H9 (cell line): ENCODE measurements around the gene RHOH. TPM values are rescaled to one million over a fixed set of nuclear protein-coding genes. Genes with fewer than 3 reads are reported as not detected.

Experiments used
- DNase-seq: peaks from one replicate; pipeline ENCODE4 v3.0.0-alpha.2; 2017
- H2AFZ ChIP-seq: one replicate; pipeline ENCODE4 v1.6.1; 2013; ENCODE audit warnings: mild to moderate bottlenecking, low read length, control low read depth, moderate library complexity
- H2AK5ac ChIP-seq: 2 replicates; pipeline ENCODE4 v1.6.1; 2013; ENCODE audit warnings: low read length, control low read depth, mixed read lengths; ENCODE audit not compliant: insufficient read length
- H2BK120ac ChIP-seq: one replicate; pipeline ENCODE4 v1.6.1; 2013; ENCODE audit warnings: low read depth, mild to moderate bottlenecking, low read length, control low read depth, inconsistent platforms; ENCODE audit not compliant: poor library complexity, severe bottlenecking
- H2BK12ac ChIP-seq: 2 replicates; pipeline ENCODE4 v1.6.1; 2013; ENCODE audit warnings: low read length, control low read depth, mixed read lengths, low read depth; ENCODE audit not compliant: insufficient read length
- H2BK15ac ChIP-seq: 2 replicates; pipeline ENCODE4 v1.6.1; 2013; ENCODE audit warnings: low read depth, low read length, control low read depth
- H2BK20ac ChIP-seq: one replicate; pipeline ENCODE4 v1.6.1; 2013; ENCODE audit warnings: low read depth, mild to moderate bottlenecking, low read length, control low read depth, inconsistent platforms; ENCODE audit not compliant: poor library complexity, severe bottlenecking
- H2BK5ac ChIP-seq: 2 replicates; pipeline ENCODE4 v1.6.1; 2013; ENCODE audit warnings: low read length, control low read depth, mixed read lengths; ENCODE audit not compliant: insufficient read length
- H3K14ac ChIP-seq: 2 replicates; pipeline ENCODE4 v1.6.1; 2013; ENCODE audit warnings: low read length, control low read depth; ENCODE audit not compliant: insufficient read depth
- H3K18ac ChIP-seq: 2 replicates; pipeline ENCODE4 v1.6.1; 2013; ENCODE audit warnings: low read depth, mild to moderate bottlenecking, mixed read lengths, low read length, control low read depth; ENCODE audit not compliant: insufficient read length
- H3K23ac ChIP-seq: 2 replicates; pipeline ENCODE4 v1.6.1; 2013; ENCODE audit warnings: low read length, control low read depth, mixed read lengths, low read depth; ENCODE audit not compliant: insufficient read length
- H3K23me2 ChIP-seq: 2 replicates; pipeline ENCODE4 v1.6.1; 2013; ENCODE audit warnings: low read depth, mild to moderate bottlenecking, mixed read lengths, low read length, control low read depth; ENCODE audit not compliant: insufficient read length, poor library complexity, severe bottlenecking
- H3K27ac ChIP-seq: 2 replicates; pipeline ENCODE4 v1.5.1; 2013; ENCODE audit warnings: low read length, control low read depth, mixed read lengths, low read depth; ENCODE audit not compliant: insufficient read length
- H3K27me3 ChIP-seq: 2 replicates; pipeline ENCODE4 v1.6.1; 2013; ENCODE audit warnings: low read length, control low read depth, inconsistent platforms; ENCODE audit not compliant: insufficient read depth
- H3K4ac ChIP-seq: 2 replicates; pipeline ENCODE4 v1.6.1; 2013; ENCODE audit warnings: low read depth, mild to moderate bottlenecking, control low read depth, inconsistent platforms, low read length, moderate library complexity
- H3K4me1 ChIP-seq: 2 replicates; pipeline ENCODE4 v1.6.1; 2013; ENCODE audit warnings: low read length, control low read depth, inconsistent platforms; ENCODE audit not compliant: insufficient read depth
- H3K4me2 ChIP-seq: 2 replicates; pipeline ENCODE4 v1.6.1; 2013; ENCODE audit warnings: low read length, control low read depth, mixed read lengths; ENCODE audit not compliant: insufficient read length, insufficient read depth
- H3K56ac ChIP-seq: 2 replicates; pipeline ENCODE4 v1.6.1; 2013; ENCODE audit warnings: low read depth, mild to moderate bottlenecking, mixed read lengths, low read length, control low read depth; ENCODE audit not compliant: insufficient read length
- H3K79me1 ChIP-seq: 2 replicates; pipeline ENCODE4 v1.6.1; 2013; ENCODE audit warnings: low read depth, mild to moderate bottlenecking, moderate library complexity, low read length, control low read depth, inconsistent platforms; ENCODE audit not compliant: insufficient read depth, poor library complexity, severe bottlenecking
- H3K79me2 ChIP-seq: 2 replicates; pipeline ENCODE4 v1.6.1; 2013; ENCODE audit warnings: low read length, control low read depth, inconsistent platforms; ENCODE audit not compliant: insufficient read depth
- H3K9ac ChIP-seq: 2 replicates; pipeline ENCODE4 v1.6.1; 2013; ENCODE audit warnings: low read length, control low read depth, mixed read lengths; ENCODE audit not compliant: insufficient read length; ENCODE audit errors: extremely low read depth
- H3K9me3 ChIP-seq: one replicate; pipeline ENCODE4 v1.6.1; 2013; ENCODE audit warnings: low read depth, low read length, inconsistent platforms; ENCODE audit not compliant: control insufficient read depth
- H3T11ph ChIP-seq: one replicate; pipeline ENCODE4 v1.6.1; 2013; ENCODE audit warnings: mild to moderate bottlenecking, low read length, control low read depth, inconsistent platforms
- H4K20me1 ChIP-seq: one replicate; pipeline ENCODE4 v1.6.1; 2013; ENCODE audit not compliant: control insufficient read depth, insufficient read length, insufficient read depth
- H4K5ac ChIP-seq: 2 replicates; pipeline ENCODE4 v1.6.1; 2013; ENCODE audit warnings: low read depth, mild to moderate bottlenecking, mixed read lengths, low read length, control low read depth; ENCODE audit not compliant: insufficient read length
- H4K8ac ChIP-seq: replicated peaks from 2 replicates; pipeline ENCODE4 v1.6.1; 2013; ENCODE audit warnings: low read length, control low read depth, mixed read lengths, low read depth; ENCODE audit not compliant: insufficient read length
- H4K91ac ChIP-seq: 2 replicates; pipeline ENCODE4 v1.6.1; 2013; ENCODE audit warnings: low read depth, mild to moderate bottlenecking, moderate library complexity, mixed read lengths, low read length, control low read depth; ENCODE audit not compliant: insufficient read length
- H3K27ac Mint-ChIP-seq, 3 experiments: 2 replicates in 2 of 3; 3 replicates in 1 of 3; pipeline ENCODE4 v1.8.0; 2020 to 2021; ENCODE audit warnings: mixed read lengths in 3 of 3, mild to moderate bottlenecking in 1 of 3, moderate library complexity in 1 of 3
- H3K27me3 Mint-ChIP-seq: 2 replicates; pipeline ENCODE4 v1.8.0; 2021; ENCODE audit warnings: low read depth, mild to moderate bottlenecking, moderate library complexity, mixed read lengths
- H3K36me3 Mint-ChIP-seq, 3 experiments: 2 replicates in 2 of 3; 3 replicates in 1 of 3; pipeline ENCODE4 v1.8.0; 2020 to 2021; ENCODE audit warnings: low read depth in 3 of 3, mixed read lengths in 3 of 3; ENCODE audit not compliant: insufficient read depth in 1 of 3
- H3K4me1 Mint-ChIP-seq, 2 experiments: 2 replicates each; pipeline ENCODE4 v1.8.0; 2020; ENCODE audit warnings: mixed read lengths in 2 of 2
- H3K4me3 Mint-ChIP-seq, 2 experiments: 2 replicates in 1 of 2; 3 replicates in 1 of 2; pipeline ENCODE4 v1.8.0; 2020 to 2021; ENCODE audit warnings: mild to moderate bottlenecking in 2 of 2, mixed read lengths in 2 of 2, moderate library complexity in 1 of 2
- H3K9me3 Mint-ChIP-seq, 2 experiments: 2 replicates in 1 of 2; 3 replicates in 1 of 2; pipeline ENCODE4 v1.8.0; 2020; ENCODE audit warnings: mild to moderate bottlenecking in 2 of 2, mixed read lengths in 2 of 2, moderate library complexity in 1 of 2
- WGBS: extraction: QIAGEN DNeasy Blood & Tissue Kit; methylation state at CpG from one replicate; pipeline ENCODE4 v1.1.7; 2013; ENCODE audit warnings: missing lambda C conversion rate, low lambda C conversion rate, mixed read lengths; ENCODE audit not compliant: insufficient read length; ENCODE audit errors: extremely low coverage; 5-methylcytosine and 5-hydroxymethylcytosine counted together
- total RNA-seq: library from RNA; stranded (reverse); gene quantifications from 2 replicates; pipeline ENCODE4 v1.2.1, GENCODE V29; 2021
- TF ChIP-seq, protein P1 (sequence below): fragments of 200-600 bp; sonication (generic); conservative IDR thresholded peaks from 3 replicates; pipeline ENCODE4 v1.8.0; 2021; ENCODE audit warnings: antibody characterized with exemption, mild to moderate bottlenecking

RHOH gene
- total RNA-seq, 1 experiment from 2014 or later = 7.1 TPM

DNA sequence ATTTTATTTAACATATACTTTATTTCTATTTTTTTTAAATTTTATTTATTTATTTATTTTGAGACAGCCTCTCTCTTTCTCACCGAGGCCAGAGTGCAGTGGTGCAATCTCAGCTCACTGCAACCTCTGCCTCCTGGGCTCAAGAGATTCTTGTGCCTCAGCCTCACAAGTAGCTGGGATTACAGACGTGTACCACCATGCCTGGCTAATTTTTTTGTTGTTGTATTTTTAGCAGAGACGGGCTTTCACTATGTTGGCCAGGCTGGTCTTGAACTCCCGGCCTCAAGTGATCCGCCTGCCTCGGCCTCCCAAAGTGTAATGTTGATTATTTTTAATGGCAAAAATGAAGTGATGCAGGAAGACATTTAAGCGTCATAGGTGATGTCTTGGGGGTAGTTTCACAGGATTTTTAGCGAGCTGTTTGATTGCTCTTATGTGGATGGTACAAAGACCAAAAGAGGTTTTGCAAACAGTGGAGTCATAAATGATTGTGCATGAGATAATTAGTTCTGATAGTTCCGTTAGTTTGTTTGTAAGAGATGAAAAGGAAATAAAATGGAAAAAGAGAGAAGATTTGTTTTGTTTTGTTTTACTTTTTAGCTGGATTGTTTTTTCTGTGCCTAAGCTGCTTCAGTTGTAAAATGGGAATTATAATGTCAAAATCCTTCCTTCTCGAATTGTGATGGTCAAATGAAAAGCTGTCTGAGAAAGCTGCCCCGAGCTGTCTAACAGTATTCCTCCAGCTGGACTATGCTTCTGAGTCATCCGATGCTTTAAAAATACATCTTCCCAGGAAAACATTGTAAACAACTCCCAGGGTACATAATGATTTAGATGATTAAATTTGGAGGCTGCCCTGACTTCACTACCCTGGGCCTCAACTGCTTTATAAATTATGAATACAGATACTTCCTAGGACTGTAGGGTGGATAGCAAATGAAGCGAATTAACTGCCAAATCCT is 14.7 kb downstream of the RHOH start:
- no peak overlapping the region for H3K27ac Mint-ChIP-seq
- Histone ChIP-seq H3K23me2 (no peaks in the 10 kb centered on the region), H2BK20ac (no peak overlapping the region), H3K9me3 (no peaks in the 10 kb centered on the region), H4K91ac (no peak overlapping the region), H3K14ac (no peak overlapping the region), H3K9ac (no peak overlapping the region), H3K27me3 (no peaks in the 10 kb centered on the region), H4K8ac (no peak overlapping the region), H2BK15ac (no peak overlapping the region), H2AFZ (no peak overlapping the region), H2BK12ac (no peak overlapping the region), H3K27ac (no peak overlapping the region), H3K4me1 (peaks cover 6% of the 10 kb centered on the region; the same call in 1 of the 2 replicates), H4K20me1 (no peaks in the 10 kb centered on the region), H4K5ac (no peak overlapping the region), H3K4ac (no peak overlapping the region), H2BK120ac (no peak overlapping the region), H3K18ac (no peak overlapping the region), H3K79me2 (no peaks in the 10 kb centered on the region), H3K23ac (no peak overlapping the region), H2AK5ac (no peak overlapping the region), H3T11ph (no peak overlapping the region), H2BK5ac (no peak overlapping the region), H3K4me2 (no peak overlapping the region), H3K56ac (no peak overlapping the region), H3K79me1 (no peaks in the 10 kb centered on the region)
- DNase-seq = no peak
- WGBS = 100% methylated on average over 1 of the region's 13 CpGs
- TF ChIP-seq, protein P1, sequence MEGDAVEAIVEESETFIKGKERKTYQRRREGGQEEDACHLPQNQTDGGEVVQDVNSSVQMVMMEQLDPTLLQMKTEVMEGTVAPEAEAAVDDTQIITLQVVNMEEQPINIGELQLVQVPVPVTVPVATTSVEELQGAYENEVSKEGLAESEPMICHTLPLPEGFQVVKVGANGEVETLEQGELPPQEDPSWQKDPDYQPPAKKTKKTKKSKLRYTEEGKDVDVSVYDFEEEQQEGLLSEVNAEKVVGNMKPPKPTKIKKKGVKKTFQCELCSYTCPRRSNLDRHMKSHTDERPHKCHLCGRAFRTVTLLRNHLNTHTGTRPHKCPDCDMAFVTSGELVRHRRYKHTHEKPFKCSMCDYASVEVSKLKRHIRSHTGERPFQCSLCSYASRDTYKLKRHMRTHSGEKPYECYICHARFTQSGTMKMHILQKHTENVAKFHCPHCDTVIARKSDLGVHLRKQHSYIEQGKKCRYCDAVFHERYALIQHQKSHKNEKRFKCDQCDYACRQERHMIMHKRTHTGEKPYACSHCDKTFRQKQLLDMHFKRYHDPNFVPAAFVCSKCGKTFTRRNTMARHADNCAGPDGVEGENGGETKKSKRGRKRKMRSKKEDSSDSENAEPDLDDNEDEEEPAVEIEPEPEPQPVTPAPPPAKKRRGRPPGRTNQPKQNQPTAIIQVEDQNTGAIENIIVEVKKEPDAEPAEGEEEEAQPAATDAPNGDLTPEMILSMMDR = no peak
- H3K4me3 Mint-ChIP-seq = no peak overlapping the region
- peaks cover 13 to 18% of the 10 kb centered on the region in 2 experiments for H3K4me1 Mint-ChIP-seq
- no peaks in the 10 kb centered on the region for H3K9me3 Mint-ChIP-seq
- peaks cover 0 to 12% (median 0%) of the 10 kb centered on the region in 3 experiments; a peak in 2 of 7 replicates for H3K36me3 Mint-ChIP-seq
- no peaks in the 10 kb centered on the region for H3K27me3 Mint-ChIP-seq
